GM19455 (cell line): ENCODE results near the gene ELFN1.

Experiments used
- ATAC-seq: cut with Tn5 transposase; IDR thresholded peaks from one replicate; pipeline ENCODE4 v1.9.1; 2021; ENCODE audit not compliant: unreplicated experiment

Gene ELFN1

DNA sequence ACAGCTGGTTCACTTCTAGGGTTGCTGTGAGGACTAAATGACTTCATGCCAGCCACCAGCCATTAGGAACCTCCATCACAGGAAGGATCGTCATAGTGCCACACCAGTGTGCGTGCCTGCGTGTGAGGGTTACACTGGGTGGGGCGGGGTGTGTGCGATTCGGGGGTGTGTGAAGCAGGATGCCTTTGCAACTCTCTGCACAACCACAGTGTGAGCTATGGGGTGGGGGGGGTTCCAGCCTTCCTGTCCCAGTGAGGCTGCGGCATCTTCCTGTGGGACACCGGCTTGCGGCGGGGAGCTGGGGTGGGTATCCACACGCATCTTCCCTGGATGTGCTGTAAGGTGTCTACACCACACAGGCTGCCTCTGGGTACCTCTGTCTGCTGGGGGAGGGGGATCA is 6.9 kb upstream of the ELFN1 start:
- no peak for ATAC-seq

DNA sequence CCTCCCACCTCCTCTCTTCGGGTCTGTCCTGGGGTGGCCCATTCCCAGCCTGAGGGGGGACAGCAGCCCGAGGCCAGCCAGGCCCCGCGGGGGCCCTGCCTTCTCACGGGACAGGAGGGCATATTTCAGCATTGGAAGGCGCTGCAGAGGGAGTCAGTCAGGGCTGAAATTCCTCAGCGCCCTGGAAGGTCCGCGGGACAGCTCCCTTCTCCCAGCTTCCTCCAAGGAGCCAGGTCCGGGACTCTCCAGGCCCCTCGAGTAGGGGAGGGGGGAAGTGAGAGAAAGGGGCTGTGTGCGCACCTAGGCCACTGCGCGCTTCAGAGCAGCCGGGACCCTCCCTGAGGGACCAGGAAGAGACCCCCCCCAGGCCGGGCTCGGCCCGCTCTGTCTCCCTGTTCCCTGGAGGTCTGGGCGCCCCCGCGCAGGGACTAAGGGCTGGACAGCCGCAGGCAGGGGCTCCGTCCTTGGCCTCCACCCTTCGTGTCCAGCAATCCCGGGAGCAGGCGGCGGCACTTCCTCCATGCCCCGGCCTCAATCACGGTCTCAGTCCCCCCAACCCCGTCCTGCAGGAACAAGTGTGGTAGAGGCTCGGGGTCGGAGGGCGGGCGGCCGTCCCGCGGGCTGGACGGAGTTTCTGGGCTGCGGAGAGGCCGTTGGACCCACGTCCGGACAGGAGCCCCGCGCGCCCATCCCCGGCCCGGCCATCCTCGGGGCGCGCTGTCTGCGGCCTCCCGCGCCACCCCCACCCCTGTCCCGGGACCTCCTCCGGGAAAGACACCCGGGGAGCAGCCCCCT is 6.0 kb upstream of the ELFN1 start:
- ATAC-seq: no peak

DNA sequence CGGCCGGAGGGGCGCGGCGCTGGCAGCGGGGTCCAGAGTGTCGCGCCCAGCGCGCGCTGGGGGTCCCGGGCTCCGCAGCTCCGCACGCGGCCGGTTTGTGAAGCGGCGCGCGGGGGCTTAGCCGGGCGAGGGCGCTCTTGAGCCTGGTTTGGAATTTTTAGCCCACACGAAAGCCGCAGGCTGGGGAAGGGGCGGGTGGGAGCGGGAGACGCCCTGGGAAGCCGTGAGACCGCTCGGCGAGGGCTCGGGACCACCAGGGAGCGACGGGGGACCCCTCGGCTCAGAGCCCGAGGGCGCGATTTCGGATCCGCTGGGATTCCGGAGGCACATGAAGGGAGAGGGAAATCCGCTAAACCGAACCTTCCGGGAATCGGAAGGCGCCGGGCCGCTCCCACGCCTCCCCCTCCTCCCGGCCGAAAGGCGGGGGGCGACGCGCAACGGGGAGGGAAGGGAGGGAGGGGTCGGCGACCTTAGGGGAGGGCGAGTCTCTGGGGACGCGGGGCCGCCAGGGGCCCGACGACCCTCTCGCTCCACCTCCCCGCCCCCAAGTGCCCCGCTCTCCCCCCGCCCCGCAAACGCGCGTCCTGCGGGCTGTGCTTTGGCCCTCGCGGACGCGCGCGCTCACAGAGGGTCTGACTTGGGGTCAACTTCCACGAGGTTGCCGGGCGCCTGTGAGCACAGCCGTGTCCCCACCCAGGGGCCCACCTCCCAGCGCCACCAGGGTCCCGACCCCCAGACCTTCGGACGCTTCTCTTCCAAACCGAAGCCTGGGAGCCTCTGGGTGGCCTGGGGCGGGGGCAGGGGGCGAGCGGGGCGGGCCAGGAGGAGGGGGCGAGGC is 5.1 kb upstream of the ELFN1 start:
- ATAC-seq: no peak

DNA sequence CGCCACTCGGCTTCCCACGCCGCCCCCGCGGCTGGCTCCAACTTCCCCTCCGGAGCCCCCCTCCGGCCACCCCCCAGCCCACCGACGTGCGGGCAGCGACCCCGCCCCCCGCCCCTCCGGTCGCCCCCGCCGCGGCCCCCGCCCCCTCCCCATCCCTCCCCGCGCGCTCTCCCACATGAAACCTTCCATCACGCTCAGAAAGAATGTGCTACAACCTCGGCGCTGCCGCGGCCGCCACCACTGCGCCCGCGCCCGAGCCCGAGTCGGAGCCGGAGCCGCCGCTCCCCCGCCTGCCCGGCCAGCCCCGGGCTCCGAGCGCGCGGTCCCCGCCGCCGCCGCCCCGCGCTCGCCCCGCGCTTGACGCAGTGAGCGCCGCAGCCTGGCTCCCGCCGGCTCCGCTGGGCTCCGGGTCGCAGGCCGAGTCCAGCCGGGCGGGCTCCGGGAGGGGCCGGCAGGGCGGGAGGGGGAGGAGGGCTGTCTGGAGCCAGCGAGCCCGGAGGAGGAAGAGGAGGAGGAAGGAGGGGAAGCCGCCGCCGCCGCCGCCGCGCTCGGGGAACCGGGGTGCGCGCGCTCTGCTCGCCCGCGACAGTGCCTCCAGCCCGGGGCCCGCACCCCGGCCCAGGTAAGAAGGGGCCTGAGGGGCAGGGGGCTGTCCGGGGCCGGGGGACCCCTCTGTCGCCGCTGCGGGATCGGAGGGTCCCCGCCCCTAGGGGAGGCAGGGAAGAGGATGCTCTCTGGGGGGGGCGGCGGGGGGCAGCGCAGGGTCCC is 4.3 kb upstream of the ELFN1 start:
- ATAC-seq: no peak

DNA sequence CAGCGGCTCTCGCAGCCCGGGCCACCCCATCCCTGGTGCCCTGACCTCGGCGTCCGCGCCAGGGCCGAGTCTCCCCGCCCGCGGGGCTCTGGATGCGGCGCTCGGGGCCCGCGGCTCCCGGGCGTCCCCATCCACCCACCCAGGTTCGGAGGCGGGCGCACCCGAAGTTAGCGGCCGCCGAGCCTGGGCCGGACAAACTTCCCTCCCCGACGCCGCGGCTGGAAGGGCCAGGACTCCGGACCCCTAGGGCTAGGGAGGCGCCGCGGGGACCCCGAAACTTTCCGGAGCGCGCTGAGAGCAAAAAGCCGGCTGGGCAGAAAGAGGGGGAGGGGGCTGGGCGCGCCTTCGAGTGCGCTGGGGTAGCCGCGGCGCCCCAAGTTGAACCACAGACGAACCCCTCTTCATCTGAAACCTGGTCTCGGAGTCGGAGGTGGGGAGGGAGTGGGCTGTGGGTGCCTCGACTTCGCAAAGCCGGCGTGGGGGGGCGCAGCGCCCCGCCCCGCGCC is 3.7 kb upstream of the ELFN1 start:
- ATAC-seq: no peak

DNA sequence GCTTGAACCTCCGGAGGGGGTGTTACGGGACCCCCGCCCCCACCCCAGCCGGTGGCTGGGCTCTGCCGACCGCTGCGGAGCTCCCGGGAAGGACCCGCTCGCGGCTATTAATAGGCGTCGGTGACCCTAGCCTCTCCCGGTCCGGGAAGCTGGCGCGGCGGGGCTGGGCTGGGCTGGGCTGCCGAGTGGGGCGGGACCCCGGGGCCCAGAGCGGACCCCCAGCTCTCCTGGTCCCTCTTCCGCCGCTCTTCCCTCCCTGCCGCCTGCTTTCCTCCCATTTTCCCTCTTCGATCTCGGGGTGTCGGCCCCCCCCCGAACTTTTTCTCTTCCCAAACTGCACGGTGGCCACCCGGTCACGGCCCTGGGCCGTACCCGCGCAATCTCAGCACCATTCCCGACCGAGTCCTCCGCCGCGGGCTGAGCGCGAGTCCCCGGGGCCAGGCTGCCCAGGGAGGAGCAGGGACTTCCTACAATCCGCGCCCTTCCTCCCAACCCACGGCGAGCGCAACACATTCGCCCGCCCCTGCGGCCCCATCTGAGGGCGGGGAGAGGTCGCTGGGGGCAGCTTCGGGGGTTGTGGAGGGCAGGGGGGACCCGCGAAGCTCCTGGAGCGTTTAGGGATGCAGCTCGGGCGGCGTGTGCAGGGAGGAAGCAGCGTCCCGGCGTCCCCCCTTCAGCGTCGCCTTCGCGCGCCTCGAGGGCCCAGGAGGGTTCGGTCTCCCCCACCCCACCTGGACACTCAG is 3.1 kb upstream of the ELFN1 start:
- ATAC-seq: no peak

DNA sequence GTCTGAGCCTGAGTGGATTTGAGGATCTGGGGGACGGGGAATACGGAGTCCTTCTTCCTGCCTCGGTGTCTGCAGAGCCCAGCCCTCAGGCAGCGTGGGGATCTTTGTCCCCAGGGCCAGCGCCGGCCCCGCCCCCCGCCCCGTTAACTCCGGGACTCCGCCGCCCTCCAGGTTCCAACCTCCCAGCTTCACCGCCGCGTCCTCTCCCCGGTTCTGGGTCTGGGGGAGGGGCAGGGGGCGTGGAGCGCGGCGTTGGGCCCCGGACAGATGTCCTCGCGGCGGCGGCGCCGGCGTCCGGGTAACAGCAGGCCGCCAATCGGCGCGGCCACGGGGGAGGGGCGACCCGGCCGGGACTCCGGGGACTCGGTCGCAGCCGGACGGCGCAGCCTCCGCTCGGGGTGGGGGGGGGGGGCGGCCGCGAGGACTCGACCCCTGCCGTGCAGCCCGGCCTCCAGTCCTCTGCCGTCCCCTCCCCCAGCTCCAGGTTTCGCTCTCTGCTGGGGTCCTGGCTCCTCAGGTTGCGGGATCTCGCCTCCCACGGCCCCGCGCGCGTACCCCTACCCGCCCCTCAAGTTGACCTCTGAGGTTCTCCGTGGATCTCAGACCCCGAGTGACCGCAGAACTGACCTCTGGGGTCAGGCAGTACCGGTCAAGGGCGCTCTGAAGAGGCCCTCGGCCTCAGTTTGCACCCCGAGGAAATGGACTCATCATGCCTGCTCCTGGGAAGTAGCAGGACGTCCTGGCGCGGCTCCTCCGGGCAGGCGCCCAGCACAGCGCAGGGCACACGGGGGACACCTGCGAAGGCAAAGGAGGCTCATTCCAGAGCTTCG is 2.3 kb upstream of the ELFN1 start:
- no peak for ATAC-seq

DNA sequence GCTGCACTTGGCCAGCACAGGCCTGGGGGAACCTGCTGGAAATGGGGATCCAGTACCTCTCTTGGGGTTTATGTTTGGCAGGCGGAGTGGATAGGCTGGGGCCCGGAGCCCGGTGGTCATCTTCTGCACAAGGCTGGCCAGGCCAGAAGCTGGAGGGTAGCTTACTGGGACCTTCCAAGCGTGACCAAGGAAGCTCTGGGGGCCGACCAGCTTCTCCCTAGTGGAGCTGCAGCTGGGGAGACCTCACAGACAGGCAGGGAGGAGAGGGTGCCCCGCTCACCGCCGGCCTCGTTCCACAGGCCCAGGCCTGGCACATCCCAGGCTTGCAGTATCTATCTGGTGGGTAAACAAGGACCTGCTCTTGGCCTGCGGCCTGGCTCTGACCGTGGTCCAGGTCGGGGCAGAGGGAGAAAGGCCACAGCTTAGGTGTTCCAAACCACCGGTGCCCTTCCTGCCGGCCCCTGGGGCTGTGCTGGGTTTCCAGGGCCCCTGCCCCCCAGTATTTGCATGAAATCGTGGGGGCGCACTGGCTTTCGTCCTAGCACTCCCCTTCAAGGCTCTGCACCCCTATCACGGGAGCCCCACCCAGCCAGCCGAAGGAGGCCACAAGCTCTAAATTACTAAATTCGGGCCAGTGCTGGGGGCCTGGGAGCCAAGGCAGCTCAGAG is 1.5 kb upstream of the ELFN1 start:
- no peak for ATAC-seq

DNA sequence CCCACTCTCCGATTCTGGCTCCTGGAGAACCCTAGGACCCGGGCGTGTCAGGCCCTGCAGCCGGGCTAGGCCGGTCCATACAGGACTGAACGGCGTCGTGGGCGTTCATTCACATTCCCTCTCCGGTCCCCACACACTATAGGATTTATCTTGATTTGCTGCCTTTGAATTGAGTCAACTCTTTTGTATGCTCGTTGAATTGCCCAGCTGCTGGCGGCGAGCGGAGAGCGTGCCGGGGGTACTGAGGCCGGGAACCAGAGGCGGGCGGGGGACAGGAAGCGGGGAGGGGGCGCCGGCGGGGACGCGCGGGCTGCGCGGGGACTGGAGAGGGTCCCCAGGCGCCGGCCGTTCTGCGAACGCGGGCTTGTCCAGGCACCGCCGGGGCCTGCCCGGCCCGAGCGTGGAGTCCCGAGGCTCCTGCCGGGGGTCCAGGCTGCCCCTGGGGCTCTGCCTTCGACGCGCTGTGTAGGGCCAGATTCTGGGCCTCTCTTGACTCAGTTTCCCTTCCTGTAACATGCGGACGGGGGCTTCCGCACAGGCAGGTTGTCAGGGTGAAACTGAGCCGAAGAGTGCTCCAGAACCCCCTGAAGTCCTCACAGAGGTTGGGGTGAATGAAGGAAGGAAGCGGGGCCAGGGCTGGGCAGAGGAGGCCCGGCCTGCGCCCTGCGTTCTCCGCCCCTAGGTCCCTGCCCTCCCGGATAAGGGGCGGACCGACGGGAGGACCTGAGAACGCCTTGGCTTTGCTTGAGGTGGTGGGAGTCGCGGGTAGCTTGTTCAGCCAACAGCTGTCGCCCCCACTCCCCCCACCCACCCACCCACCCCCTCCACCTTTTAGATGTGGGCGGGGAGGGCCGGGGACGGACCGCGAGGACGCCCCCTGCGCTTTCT is 769 bp upstream of the ELFN1 start:
- no peak for ATAC-seq

DNA sequence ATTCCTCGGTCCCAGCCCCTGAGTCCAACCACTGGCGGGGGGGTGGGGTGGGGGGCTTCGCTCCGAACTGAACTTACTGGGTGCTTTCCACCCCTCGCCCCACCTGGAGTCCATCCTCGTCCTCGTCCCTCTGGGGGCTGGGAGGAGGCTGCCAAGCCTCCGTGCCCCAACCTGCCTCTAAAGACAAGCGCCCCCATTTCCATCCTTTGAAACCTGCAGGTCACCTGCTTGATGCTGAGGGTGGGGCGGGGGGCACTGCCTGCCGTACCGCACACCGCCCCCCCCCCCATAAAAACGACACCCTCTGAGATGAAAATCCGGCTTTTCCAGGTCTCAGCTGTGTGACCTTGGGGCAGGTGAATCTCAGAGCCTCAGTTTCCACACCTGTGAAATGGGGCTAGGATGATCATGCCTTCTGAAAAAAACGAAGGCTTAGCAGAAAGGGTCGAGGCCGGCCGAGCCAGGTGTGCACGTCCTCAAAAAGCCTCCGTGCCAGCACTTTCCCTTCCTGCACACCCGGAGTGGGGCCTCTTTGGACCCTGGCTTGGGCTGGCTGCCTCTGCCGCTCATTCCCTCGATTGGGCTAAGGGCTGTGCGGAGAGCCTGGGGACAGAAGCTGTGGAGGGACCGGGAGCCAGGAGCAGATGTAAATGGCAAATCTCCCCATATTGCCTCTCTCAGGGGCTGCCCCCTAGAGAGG is 967 bp downstream of the ELFN1 start:
- ATAC-seq: no peak

DNA sequence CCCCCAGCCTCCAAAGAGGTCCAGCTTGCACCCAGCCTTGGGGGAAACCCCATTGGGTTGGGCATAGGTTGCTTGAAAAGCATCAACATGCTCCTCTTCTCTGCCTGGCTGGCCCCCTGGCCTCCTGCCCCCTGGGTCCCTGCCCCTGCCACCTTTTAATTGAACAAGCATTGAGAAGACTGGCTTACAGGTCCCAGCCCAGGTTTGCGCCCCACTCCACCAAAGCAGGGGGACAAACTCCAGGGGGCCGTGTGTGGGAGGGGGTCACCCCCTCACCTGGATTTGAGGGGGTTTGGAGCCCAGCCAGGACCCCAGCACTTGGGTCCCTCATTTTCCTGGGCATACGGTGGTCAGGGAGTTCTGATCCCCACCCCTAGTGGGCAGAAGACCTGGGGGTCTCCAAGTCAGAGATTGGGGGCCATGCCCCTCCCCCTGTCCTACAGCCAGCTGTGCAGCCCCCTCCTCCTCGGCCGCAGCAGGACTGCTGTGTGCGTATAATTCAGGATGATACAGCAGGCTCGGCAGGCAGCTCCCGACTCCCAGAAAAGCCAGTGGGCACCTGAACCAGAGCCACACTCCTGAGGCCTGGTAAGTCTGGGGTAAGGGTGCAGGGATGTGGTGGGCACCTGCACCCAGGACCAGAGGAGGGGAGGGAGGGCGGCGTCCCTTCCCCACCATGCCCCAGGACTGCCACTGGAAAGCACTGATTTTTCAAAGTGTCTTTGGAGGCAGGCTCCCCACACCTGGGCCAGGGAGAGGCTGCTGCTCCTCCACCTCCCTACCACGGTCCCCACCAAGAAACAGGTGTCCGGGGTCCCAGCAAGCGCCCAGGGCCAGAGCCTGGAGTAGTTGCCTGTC is 1.7 kb downstream of the ELFN1 start:
- no peak for ATAC-seq

DNA sequence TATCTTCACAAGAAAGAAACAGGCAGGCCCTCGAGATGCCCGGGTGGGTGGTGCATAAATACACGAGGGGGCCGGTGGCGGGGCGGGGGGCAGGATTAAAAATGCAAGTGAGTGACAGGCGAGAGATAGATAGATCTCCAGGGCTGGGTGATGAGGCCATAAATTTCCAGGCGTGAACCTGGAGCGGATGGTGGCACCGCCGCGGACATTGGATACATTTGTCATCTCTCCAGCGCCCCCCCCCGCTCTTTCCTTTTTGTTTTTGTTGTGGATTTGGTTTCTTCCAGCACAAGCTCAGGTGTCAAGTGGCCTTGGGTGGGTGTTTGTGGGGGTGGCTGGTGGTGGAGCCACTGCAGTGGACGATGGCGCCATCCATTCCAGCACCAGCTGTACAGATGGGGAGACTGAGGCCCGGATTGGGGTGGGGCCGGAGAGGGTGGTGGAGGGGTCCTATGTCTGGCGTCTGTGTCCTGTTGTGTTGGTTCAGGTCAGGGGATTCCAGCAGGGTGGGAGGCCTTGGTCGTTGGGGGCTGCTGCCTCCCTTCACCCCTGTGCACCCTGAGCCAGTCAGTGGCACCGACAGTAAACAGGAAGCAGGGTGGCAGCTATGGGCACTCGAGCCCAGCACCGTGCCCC is 2.9 kb downstream of the ELFN1 start:
- no peak for ATAC-seq

DNA sequence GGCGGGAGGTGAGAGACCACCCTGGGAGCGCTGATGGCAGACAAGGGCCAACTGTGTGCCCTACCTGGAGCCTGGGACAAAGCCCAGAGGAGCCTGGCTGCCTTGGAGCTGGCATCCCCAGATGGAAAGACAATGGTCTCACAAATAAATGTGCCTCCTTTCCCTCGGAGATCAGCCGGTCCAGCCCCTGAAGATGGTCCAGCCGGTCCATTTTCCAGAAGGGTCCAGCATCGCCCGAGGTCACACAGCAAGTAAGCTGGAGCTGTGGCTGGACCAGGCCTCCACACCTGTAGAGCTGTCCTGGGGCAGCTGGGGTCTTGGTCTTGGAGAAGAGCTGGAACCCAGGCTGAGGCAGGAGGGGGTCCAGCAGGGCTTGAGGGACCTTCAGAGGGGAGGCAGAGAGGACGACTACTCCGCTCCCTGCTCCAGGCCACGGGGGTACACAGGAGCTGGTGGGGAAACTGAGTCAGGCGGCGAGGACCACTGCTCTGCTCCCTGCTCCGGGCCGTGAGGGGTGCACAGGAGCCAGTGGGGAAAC is 3.6 kb downstream of the ELFN1 start:
- no peak for ATAC-seq

DNA sequence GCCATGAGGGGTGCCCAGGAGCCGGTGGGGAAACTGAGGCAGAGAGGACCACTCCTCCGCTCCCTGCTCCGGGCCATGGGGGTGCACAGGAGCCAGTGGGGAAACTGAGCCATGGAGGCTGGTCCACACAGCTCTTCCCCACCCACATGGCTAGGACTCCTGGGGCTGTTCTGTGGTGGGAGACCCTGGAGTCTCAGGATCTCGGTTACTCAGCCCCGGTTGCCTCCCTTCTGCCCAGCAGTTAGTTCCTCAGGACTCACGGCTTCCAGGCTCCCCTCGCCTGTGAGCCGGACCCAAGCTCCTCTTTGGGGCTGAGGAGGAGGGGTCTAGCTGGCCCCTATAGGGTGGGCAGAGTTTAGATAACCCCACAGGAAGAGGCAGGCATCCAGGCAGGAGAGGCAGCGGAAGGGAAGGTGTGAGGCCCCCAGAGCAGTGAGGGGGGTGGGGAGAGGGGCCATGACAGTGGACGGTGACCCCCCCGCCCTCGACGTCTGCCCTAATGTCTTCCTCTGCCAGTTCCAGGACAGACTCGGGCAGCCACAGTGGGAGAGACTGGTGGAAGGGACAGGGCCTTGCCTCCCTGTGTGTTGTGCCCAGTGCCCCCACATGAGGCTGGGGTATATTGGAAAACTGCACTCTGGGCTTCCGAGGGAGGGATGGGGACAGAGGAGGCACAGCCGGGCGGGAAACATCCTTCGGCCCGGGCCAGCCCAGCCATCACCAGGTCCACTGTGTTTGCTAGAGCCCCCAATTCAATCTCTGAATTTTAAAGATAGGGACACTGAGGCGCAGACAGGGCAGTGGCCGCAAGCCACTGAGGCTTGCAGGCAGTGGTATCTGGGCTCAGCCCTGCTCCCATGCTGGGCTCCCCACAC is 4.3 kb downstream of the ELFN1 start:
- ATAC-seq: no peak

DNA sequence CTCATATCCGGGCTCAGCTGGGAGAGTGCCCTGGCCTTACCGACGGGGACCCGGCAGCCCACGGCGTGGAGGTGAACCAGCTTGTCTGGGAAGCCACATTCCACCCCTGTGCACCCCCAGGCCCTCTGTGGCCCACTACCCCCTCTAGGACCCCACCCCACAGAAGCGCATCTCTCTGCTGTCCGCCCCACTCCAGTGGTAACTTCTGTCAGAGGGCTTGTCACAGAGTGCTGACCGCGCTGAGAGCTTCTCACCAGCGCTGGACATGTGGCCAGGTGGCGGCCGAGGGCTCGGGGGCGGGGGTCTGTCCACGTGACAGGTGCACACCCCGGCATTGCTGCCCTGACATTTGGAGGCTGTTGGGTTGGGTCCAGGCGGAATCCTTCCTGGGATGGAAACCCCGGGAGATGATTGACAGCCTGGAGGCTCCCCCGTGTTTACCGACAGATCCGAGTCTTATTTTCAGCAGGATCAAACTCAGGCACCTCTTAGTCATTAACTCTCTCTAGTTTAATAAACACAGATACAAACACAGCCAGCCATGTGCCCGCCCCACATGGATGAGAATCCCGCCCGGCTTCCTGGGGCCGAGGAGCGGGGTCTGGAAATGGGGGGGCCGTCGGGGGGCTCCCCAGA is 5.1 kb downstream of the ELFN1 start:
- ATAC-seq: no peak
